WTC11 (cell line): ENCODE data around the gene LYPD3. TPM values are rescaled to one million over a fixed set of nuclear protein-coding genes. Genes with fewer than 3 reads are reported as not detected.
A peak's percentile ranks its signal among the peaks of the same experiment; 100 is the strongest.

Experiments
- ATAC-seq: fragments of 200-7000 bp; cut with Tn5 transposase; 2 replicates; pipeline ENCODE4 v1.10.0; 2021; ENCODE audit warnings: mild to moderate bottlenecking, moderate library complexity
- CTCF ChIA-PET: fragments of 300-600 bp; sonication (Branson Sonifier 250); formaldehyde crosslinking; loops from one replicate; lab custom pipeline; 2021; ENCODE audit warnings: antibody characterized with exemption; lab: Charles Lee
- POLR2A ChIA-PET: fragments of 350-600 bp; sonication (Branson Sonifier 250); formaldehyde crosslinking; loops from one replicate; lab custom pipeline; 2021; ENCODE audit warnings: antibody characterized with exemption; lab: Charles Lee
- DNase-seq: peaks from one replicate; pipeline ENCODE4 v3.0.0; 2021; ENCODE audit warnings: low spot score
- H3K27ac Mint-ChIP-seq: 2 replicates; pipeline ENCODE4 v1.8.0; 2021; ENCODE audit warnings: mixed read lengths
- H3K27me3 Mint-ChIP-seq: 2 replicates; pipeline ENCODE4 v1.8.0; 2021; ENCODE audit warnings: low read depth, mild to moderate bottlenecking, moderate library complexity, mixed read lengths
- H3K36me3 Mint-ChIP-seq: 2 replicates; pipeline ENCODE4 v1.8.0; 2021; ENCODE audit warnings: mixed read lengths
- H3K4me1 Mint-ChIP-seq: 2 replicates; pipeline ENCODE4 v1.8.0; 2022; ENCODE audit warnings: mixed read lengths
- H3K4me3 Mint-ChIP-seq: 2 replicates; pipeline ENCODE4 v1.8.0; 2021; ENCODE audit warnings: mild to moderate bottlenecking, moderate library complexity, mixed read lengths
- H3K9me3 Mint-ChIP-seq: 2 replicates; pipeline ENCODE4 v1.8.0; 2021; ENCODE audit warnings: mixed read lengths
- ATF3 ChIP-seq: sonication (generic); formaldehyde crosslinking; conservative IDR thresholded peaks from 2 replicates; pipeline ENCODE4 v1.8.1; 2022; ENCODE audit warnings: mild to moderate bottlenecking, missing genetic modification reagents
- E2F1 ChIP-seq: sonication (generic); formaldehyde crosslinking; IDR thresholded peaks from 2 replicates; pipeline ENCODE4 v1.8.0; 2022; ENCODE audit warnings: mild to moderate bottlenecking, missing genetic modification reagents
- GABPB1 ChIP-seq: sonication (generic); formaldehyde crosslinking; IDR thresholded peaks from 2 replicates; pipeline ENCODE4 v1.8.1; 2023; ENCODE audit warnings: mild to moderate bottlenecking, missing genetic modification reagents
- MXD4 ChIP-seq: fragments of 250-450 bp; sonication (Bioruptor Pico); IDR thresholded peaks from 2 replicates; pipeline ENCODE4 v1.8.0; 2021; ENCODE audit warnings: mild to moderate bottlenecking, moderate library complexity, borderline replicate concordance
- PRRX2 ChIP-seq: fragments of 250-450 bp; sonication (Bioruptor Pico); IDR thresholded peaks from 2 replicates; pipeline ENCODE4 v1.8.0; 2021; ENCODE audit warnings: mild to moderate bottlenecking
- SOX15 ChIP-seq: fragments of 250-450 bp; sonication (Bioruptor Pico); IDR thresholded peaks from 2 replicates; pipeline ENCODE4 v1.9.0; 2021; ENCODE audit warnings: mild to moderate bottlenecking
- ZNF121 ChIP-seq: sonication (generic); formaldehyde crosslinking; IDR thresholded peaks from 2 replicates; pipeline ENCODE4 v1.8.0; 2023; ENCODE audit warnings: missing genetic modification reagents
- ZNF512 ChIP-seq: sonication (generic); formaldehyde crosslinking; IDR thresholded peaks from 2 replicates; pipeline ENCODE4 v1.8.1; 2022; ENCODE audit warnings: missing genetic modification reagents, borderline replicate concordance
- total RNA-seq: library from RNA; stranded (reverse); gene quantifications from 3 replicates; pipeline ENCODE4 v1.2.3, GENCODE V29; 2021
- TF ChIP-seq, protein P1 (sequence below): sonication (generic); formaldehyde crosslinking; IDR thresholded peaks from 2 replicates; pipeline ENCODE4 v1.8.0; 2023; ENCODE audit warnings: missing genetic modification reagents
- TF ChIP-seq, protein P2 (sequence below): sonication (generic); formaldehyde crosslinking; IDR thresholded peaks from 2 replicates; pipeline ENCODE4 v1.8.0; 2023; ENCODE audit warnings: mild to moderate bottlenecking, missing genetic modification reagents
- TF ChIP-seq, protein P3 (sequence below): sonication (generic); formaldehyde crosslinking; IDR thresholded peaks from 2 replicates; pipeline ENCODE4 v1.8.1; 2023; ENCODE audit warnings: mild to moderate bottlenecking, missing genetic modification reagents, moderate library complexity
- TF ChIP-seq, protein P4 (sequence below): fragments of 250-450 bp; sonication (Bioruptor Pico); IDR thresholded peaks from 2 replicates; pipeline ENCODE4 v1.9.0; 2021; ENCODE audit warnings: mild to moderate bottlenecking

Gene LYPD3
- total RNA-seq, 1 experiment from 2014 or later: 3.8 TPM

- Mint-ChIP-seq H3K4me1 (peaks cover 25% of the 10 kb centered on the region), H3K4me3 (no peak overlapping the region), H3K9me3 (no peaks in the 10 kb centered on the region), H3K27ac (no peak overlapping the region), H3K36me3 (no peaks in the 10 kb centered on the region), H3K27me3 (no peaks in the 10 kb centered on the region)
- ChIA-PET POLR2A (no interaction called here), CTCF (interaction anchor here (0.9 to 6.0 kb wide), 3 partner anchors 18 to 90 kb away, joined by 3 to 39 read pairs (median 8); no protein-coding TSS in a partner anchor)
- DNase-seq (no peak), ATAC-seq (no peak)
- TF ChIP-seq ZNF121 (CRISPR knock-in tag): peak; percentile 58; the same call in 1 of the 2 replicates
- TF ChIP-seq, protein P1, sequence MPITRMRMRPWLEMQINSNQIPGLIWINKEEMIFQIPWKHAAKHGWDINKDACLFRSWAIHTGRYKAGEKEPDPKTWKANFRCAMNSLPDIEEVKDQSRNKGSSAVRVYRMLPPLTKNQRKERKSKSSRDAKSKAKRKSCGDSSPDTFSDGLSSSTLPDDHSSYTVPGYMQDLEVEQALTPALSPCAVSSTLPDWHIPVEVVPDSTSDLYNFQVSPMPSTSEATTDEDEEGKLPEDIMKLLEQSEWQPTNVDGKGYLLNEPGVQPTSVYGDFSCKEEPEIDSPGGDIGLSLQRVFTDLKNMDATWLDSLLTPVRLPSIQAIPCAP: no peak
Measured at GRCh38 chr19:43429395-43429794, 36.0 kb downstream of the LYPD3 start.

DNA sequence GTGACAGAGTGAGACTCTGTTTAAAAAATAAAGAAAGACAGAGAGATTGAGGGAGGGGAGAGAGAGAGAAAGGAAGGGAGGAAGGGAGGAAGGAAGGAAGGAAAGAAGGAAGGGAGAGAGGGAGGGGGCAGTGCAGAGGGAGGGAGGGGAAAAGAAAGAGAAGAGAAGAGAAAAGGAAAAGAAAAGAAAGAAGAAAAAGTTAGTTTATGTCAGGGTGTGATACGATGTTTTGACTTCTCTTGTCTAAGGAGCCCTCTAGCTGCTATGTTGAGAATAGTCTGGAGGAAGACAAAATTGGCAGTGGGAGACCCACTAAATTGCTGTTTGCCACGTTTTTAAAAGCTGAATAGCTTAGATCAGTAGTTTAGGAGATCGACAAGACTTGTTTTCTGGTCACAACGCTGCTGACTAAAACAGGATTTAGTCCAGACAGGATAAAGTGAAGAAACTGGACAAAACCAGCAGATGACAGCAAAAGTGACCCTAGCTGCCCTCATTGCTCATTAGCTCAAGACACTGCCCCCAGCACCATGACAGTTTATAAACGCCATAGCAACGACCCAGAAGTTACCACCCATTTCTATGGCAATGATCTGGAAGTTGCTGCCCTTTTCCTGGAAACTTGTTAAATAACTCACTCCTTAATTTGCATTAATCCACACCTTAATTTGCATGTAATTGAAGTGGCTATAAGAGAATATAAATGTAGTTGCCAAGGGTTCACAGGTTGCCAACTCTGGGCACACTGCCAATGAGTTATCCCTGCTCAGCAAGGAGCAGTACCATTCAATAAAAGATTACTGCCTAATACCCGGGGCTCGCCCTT is 39.6 kb downstream of the LYPD3 start:
- no peaks in the 10 kb centered on the region for H3K27me3 Mint-ChIP-seq
- POLR2A ChIA-PET: no interaction called here
- peak; percentile 85; the same call in 1 of the 2 replicates for TF ChIP-seq ZNF512
- TF ChIP-seq, protein P2, sequence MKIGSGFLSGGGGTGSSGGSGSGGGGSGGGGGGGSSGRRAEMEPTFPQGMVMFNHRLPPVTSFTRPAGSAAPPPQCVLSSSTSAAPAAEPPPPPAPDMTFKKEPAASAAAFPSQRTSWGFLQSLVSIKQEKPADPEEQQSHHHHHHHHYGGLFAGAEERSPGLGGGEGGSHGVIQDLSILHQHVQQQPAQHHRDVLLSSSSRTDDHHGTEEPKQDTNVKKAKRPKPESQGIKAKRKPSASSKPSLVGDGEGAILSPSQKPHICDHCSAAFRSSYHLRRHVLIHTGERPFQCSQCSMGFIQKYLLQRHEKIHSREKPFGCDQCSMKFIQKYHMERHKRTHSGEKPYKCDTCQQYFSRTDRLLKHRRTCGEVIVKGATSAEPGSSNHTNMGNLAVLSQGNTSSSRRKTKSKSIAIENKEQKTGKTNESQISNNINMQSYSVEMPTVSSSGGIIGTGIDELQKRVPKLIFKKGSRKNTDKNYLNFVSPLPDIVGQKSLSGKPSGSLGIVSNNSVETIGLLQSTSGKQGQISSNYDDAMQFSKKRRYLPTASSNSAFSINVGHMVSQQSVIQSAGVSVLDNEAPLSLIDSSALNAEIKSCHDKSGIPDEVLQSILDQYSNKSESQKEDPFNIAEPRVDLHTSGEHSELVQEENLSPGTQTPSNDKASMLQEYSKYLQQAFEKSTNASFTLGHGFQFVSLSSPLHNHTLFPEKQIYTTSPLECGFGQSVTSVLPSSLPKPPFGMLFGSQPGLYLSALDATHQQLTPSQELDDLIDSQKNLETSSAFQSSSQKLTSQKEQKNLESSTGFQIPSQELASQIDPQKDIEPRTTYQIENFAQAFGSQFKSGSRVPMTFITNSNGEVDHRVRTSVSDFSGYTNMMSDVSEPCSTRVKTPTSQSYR (CRISPR knock-in tag): no peak
- TF ChIP-seq, all 79 proteins: peak for 1
- Mint-ChIP-seq H3K36me3 (no peaks in the 10 kb centered on the region), H3K27ac (no peak overlapping the region), H3K4me1 (peaks cover 32% of the 10 kb centered on the region), H3K4me3 (no peak overlapping the region), H3K9me3 (no peaks in the 10 kb centered on the region)
- CTCF ChIA-PET: interaction anchor here (0.6 to 2.1 kb wide), 29 partner anchors 9 to 384 kb away, joined by 3 to 14 read pairs (median 4); partner anchors contain the start of genes IRGQ, ZNF575 and ZNF576
- ATAC-seq: peak; percentile 67
- no peak for DNase-seq

- Mint-ChIP-seq H3K27ac (no peak overlapping the region), H3K4me1 (peaks cover 36% of the 10 kb centered on the region), H3K27me3 (no peaks in the 10 kb centered on the region), H3K4me3 (no peak overlapping the region), H3K9me3 (peaks cover 11% of the 10 kb centered on the region; the same call in 1 of the 2 replicates), H3K36me3 (peaks cover 7% of the 10 kb centered on the region; the same call in 1 of the 2 replicates)
- no peak for DNase-seq
- ChIA-PET CTCF (interaction anchor here (0.9 to 1.6 kb wide), 2 partner anchors 23 to 91 kb away, joined by 3 read pairs; no protein-coding TSS in a partner anchor), POLR2A (no interaction called here)
- TF ChIP-seq GABPB1 (CRISPR knock-in tag): no peak
- TF ChIP-seq PRRX2 (CRISPR knock-in tag): no peak
- no peak for TF ChIP-seq ATF3
- TF ChIP-seq MXD4 (CRISPR knock-in tag): no peak
- TF ChIP-seq, protein P3, sequence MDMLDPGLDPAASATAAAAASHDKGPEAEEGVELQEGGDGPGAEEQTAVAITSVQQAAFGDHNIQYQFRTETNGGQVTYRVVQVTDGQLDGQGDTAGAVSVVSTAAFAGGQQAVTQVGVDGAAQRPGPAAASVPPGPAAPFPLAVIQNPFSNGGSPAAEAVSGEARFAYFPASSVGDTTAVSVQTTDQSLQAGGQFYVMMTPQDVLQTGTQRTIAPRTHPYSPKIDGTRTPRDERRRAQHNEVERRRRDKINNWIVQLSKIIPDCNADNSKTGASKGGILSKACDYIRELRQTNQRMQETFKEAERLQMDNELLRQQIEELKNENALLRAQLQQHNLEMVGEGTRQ (CRISPR knock-in tag): no peak
- TF ChIP-seq E2F1 (CRISPR knock-in tag): no peak
- TF ChIP-seq, protein P4, sequence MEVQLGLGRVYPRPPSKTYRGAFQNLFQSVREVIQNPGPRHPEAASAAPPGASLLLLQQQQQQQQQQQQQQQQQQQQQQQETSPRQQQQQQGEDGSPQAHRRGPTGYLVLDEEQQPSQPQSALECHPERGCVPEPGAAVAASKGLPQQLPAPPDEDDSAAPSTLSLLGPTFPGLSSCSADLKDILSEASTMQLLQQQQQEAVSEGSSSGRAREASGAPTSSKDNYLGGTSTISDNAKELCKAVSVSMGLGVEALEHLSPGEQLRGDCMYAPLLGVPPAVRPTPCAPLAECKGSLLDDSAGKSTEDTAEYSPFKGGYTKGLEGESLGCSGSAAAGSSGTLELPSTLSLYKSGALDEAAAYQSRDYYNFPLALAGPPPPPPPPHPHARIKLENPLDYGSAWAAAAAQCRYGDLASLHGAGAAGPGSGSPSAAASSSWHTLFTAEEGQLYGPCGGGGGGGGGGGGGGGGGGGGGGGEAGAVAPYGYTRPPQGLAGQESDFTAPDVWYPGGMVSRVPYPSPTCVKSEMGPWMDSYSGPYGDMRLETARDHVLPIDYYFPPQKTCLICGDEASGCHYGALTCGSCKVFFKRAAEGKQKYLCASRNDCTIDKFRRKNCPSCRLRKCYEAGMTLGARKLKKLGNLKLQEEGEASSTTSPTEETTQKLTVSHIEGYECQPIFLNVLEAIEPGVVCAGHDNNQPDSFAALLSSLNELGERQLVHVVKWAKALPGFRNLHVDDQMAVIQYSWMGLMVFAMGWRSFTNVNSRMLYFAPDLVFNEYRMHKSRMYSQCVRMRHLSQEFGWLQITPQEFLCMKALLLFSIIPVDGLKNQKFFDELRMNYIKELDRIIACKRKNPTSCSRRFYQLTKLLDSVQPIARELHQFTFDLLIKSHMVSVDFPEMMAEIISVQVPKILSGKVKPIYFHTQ (CRISPR knock-in tag): no peak
- TF ChIP-seq SOX15: no peak
- ATAC-seq: no peak
Measured at GRCh38 chr19:43423779-43424178, 41.6 kb downstream of the LYPD3 start.
